ENCODE measurements around the gene TUBB1. TPM values are rescaled to one million over a fixed set of nuclear protein-coding genes. Genes with fewer than 3 reads are reported as not detected.

Gene TUBB1
- total and polyA plus RNA-seq, 2 of the 13 experiments (the other 11 are each of a cell fraction or from before 2014, with no cell fraction given): 0.11 to 57.6 TPM

GRCh38 chr20:59031564-59032022, 12.4 kb downstream of the TUBB1 start (continued):
- TF ChIP-seq, protein P1, sequence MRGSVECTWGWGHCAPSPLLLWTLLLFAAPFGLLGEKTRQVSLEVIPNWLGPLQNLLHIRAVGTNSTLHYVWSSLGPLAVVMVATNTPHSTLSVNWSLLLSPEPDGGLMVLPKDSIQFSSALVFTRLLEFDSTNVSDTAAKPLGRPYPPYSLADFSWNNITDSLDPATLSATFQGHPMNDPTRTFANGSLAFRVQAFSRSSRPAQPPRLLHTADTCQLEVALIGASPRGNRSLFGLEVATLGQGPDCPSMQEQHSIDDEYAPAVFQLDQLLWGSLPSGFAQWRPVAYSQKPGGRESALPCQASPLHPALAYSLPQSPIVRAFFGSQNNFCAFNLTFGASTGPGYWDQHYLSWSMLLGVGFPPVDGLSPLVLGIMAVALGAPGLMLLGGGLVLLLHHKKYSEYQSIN (CRISPR knock-in tag; IDR thresholded peaks at IDR 0.05; ENCODE audit: borderline replicate concordance): peak; percentile 76; the same call in 1 of the 2 replicates
- 0 out of 2 replicates have a peak, but pooled peaks have one; percentile 4 for TF ChIP-seq HOXA9 (CRISPR knock-in tag; IDR thresholded peaks at IDR 0.05; ENCODE audit: borderline replicate concordance)
- peak; percentile 5; the same call in 1 of the 2 replicates for TF ChIP-seq ZBTB7B (CRISPR knock-in tag; IDR thresholded peaks at IDR 0.05)
- TF ChIP-seq TRIM24 (CRISPR knock-in tag; IDR thresholded peaks at IDR 0.05): peak; percentile 74; the same call in 1 of the 2 replicates
- TF ChIP-seq DPF2 (CRISPR knock-in tag; IDR thresholded peaks at IDR 0.05; ENCODE audit: borderline replicate concordance, low read depth): 0 out of 2 replicates have a peak, but pooled peaks have one; percentile 25
- TF ChIP-seq RCOR2 (CRISPR knock-in tag; IDR thresholded peaks at IDR 0.05): 0 out of 2 replicates have a peak, but pooled peaks have one; percentile 9
- TF ChIP-seq, protein P2, sequence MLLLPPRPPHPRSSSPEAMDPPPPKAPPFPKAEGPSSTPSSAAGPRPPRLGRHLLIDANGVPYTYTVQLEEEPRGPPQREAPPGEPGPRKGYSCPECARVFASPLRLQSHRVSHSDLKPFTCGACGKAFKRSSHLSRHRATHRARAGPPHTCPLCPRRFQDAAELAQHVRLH (CRISPR knock-in tag; IDR thresholded peaks at IDR 0.05; ENCODE audit: borderline replicate concordance, low read depth): 0 out of 2 replicates have a peak, but pooled peaks have one; percentile 75
- 0 out of 2 replicates have a peak, but pooled peaks have one; percentile 20 for TF ChIP-seq E2F1 (CRISPR knock-in tag; IDR thresholded peaks at IDR 0.05)
- TF ChIP-seq KAT7 (CRISPR knock-in tag; IDR thresholded peaks at IDR 0.05; ENCODE audit: borderline replicate concordance): no peak
